HEK293T (cell line): Measurements from ENCODE around the gene IL1RAP.

Source experiments
- ARNT ChIP-seq: fragments of 450-650 bp; IDR thresholded peaks from 2 replicates; pipeline ENCODE4 v1.6.1; 2017; ENCODE audit warnings: mild to moderate bottlenecking
- BHLHE40 ChIP-seq: fragments of 450-650 bp; IDR thresholded peaks from 2 replicates; pipeline ENCODE4 v1.6.1; 2016; ENCODE audit warnings: mild to moderate bottlenecking, moderate library complexity, borderline replicate concordance
- ELF4 ChIP-seq: fragments of 450-650 bp; IDR thresholded peaks from 2 replicates; pipeline ENCODE4 v1.6.1; 2017; ENCODE audit warnings: antibody characterized with exemption
- FOXA1 ChIP-seq: fragments of 450-650 bp; IDR thresholded peaks from 2 replicates; pipeline ENCODE4 v1.6.1; 2016; ENCODE audit warnings: mild to moderate bottlenecking
- FOXK2 ChIP-seq: fragments of 450-650 bp; IDR thresholded peaks from 2 replicates; pipeline ENCODE4 v1.6.1; 2016; ENCODE audit warnings: mild to moderate bottlenecking
- FOXM1 ChIP-seq: fragments of 450-650 bp; IDR thresholded peaks from 2 replicates; pipeline ENCODE4 v1.6.1; 2017; ENCODE audit warnings: mild to moderate bottlenecking, borderline replicate concordance
- HDGF ChIP-seq: fragments of 450-650 bp; IDR thresholded peaks from 2 replicates; pipeline ENCODE4 v1.6.1; 2017; ENCODE audit warnings: antibody characterized with exemption, borderline replicate concordance
- SP1 ChIP-seq: fragments of 450-650 bp; IDR thresholded peaks from 2 replicates; pipeline ENCODE4 v1.6.1; 2017
- SUZ12 ChIP-seq: fragments of 450-650 bp; IDR thresholded peaks from 2 replicates; pipeline ENCODE4 v1.6.1; 2016; ENCODE audit warnings: mild to moderate bottlenecking
- TARDBP ChIP-seq: fragments of 450-650 bp; IDR thresholded peaks from 2 replicates; pipeline ENCODE4 v1.6.1; 2016
- ZNF384 ChIP-seq: fragments of 450-650 bp; IDR thresholded peaks from 2 replicates; pipeline ENCODE4 v1.6.1; 2016

DNA sequence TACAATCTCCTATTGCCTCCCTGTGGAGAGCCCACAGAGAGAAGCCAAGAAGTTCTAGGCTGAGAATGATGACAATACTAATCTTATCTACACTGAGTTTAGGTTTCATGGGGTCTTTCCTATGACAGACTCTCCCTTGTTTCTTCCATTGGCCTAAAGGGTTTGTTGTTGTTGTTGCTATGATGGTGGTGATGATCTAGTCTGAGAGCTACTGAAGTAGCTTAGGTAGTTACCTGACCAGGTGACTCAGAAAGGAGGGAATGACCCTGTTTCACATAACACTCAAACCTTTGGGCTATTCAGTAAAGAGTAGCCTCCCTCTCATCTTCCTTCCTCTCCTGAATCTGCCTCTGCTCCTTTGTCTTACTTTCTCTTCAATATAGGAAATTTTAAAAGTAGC lies 178.4 kb downstream of the IL1RAP start:
- TF ChIP-seq ARNT (no peak), ELF4 (no peak), SP1 (no peak), BHLHE40 (no peak), FOXM1 (no peak), FOXA1 (no peak), FOXK2 (no peak), SUZ12 (no peak), ZNF384 (no peak), HDGF (no peak), TARDBP (no peak)
